Neural cell (in vitro differentiated cells): ENCODE results near the gene MRPL37. TPM values are rescaled to one million over a fixed set of nuclear protein-coding genes. Genes with fewer than 3 reads are reported as not detected.

Source experiments
- H2AFZ ChIP-seq: fragments of 200-600, 300-800 bp; sonication (generic), shearing (Covaris generic); 2 replicates; pipeline ENCODE4 v1.6.0; 2014; ENCODE audit warnings: low read depth, mild to moderate bottlenecking, antibody characterized with exemption, low read length, moderate library complexity
- H3F3A ChIP-seq: fragments of 200-600 bp; shearing (Covaris generic); 2 replicates; pipeline ENCODE4 v1.6.1; 2016; ENCODE audit warnings: mild to moderate bottlenecking, moderate library complexity, mixed read lengths, antibody characterized with exemption, low read length; ENCODE audit not compliant: insufficient read depth, poor library complexity, severe bottlenecking
- H3K27ac ChIP-seq: fragments of 200-600, 300-800 bp; sonication (generic), shearing (Covaris generic); 2 replicates; pipeline ENCODE4 v1.5.1; 2014; ENCODE audit warnings: mild to moderate bottlenecking, low read length, moderate library complexity
- H3K27me3 ChIP-seq: fragments of 300-800, 200-600 bp; sonication (generic), shearing (Covaris generic); 2 replicates; pipeline ENCODE4 v1.6.0; 2014; ENCODE audit warnings: mild to moderate bottlenecking, low read depth, low read length, moderate library complexity; ENCODE audit not compliant: insufficient read depth
- H3K36me3 ChIP-seq: fragments of 300-800, 200-600 bp; sonication (generic), shearing (Covaris generic); 2 replicates; pipeline ENCODE4 v1.5.1; 2014; ENCODE audit warnings: mild to moderate bottlenecking, antibody characterized with exemption, low read length, moderate library complexity; ENCODE audit not compliant: insufficient read depth
- H3K4me2 ChIP-seq: fragments of 300-800, 200-600 bp; sonication (generic), shearing (Covaris generic); 2 replicates; pipeline ENCODE4 v1.6.0; 2014; ENCODE audit warnings: mild to moderate bottlenecking, low read length
- H3K4me3 ChIP-seq: fragments of 300-800, 200-600 bp; sonication (generic), shearing (Covaris generic); 2 replicates; pipeline ENCODE4 v1.5.1; 2014; ENCODE audit warnings: mild to moderate bottlenecking, low read length, moderate library complexity
- H3K79me2 ChIP-seq: fragments of 200-600 bp; shearing (Covaris generic); replicated peaks from 2 replicates; pipeline ENCODE4 v1.6.0; 2014; ENCODE audit warnings: mild to moderate bottlenecking, low read length, moderate library complexity; ENCODE audit not compliant: insufficient read depth
- H3K9ac ChIP-seq: fragments of 300-800, 200-600 bp; sonication (generic), shearing (Covaris generic); 2 replicates; pipeline ENCODE4 v1.6.1; 2016; ENCODE audit warnings: mild to moderate bottlenecking, low read length, mixed read lengths
- H3K9me2 ChIP-seq: fragments of 200-600 bp; shearing (Covaris generic); 2 replicates; pipeline ENCODE4 v1.6.1; 2016; ENCODE audit warnings: mild to moderate bottlenecking, low read length, mixed read lengths; ENCODE audit not compliant: insufficient read depth
- H3K9me3 ChIP-seq: fragments of 200-600, 300-800 bp; sonication (generic), shearing (Covaris generic); 2 replicates; pipeline ENCODE4 v1.6.1; 2016; ENCODE audit warnings: mild to moderate bottlenecking, mixed run types, low read length, moderate library complexity, mixed read lengths
- H4K20me1 ChIP-seq: fragments of 200-600 bp; shearing (Covaris generic); 2 replicates; pipeline ENCODE4 v1.6.1; 2016; ENCODE audit warnings: mild to moderate bottlenecking, mixed run types; ENCODE audit not compliant: insufficient read depth
- EP300 ChIP-seq: fragments of 450-650 bp; conservative IDR thresholded peaks from 2 replicates; pipeline ENCODE4 v1.6.1; 2014; ENCODE audit warnings: antibody characterized with exemption, mild to moderate bottlenecking, moderate library complexity; ENCODE audit not compliant: poor library complexity, severe bottlenecking
- EZH2 ChIP-seq: fragments of 200-600, 300-800 bp; shearing (Covaris generic), sonication (generic); IDR thresholded peaks from 2 replicates; pipeline ENCODE4 v1.6.1; 2014; ENCODE audit warnings: antibody characterized with exemption, low read length, borderline replicate concordance, mild to moderate bottlenecking; ENCODE audit not compliant: insufficient read depth, poor library complexity, severe bottlenecking
- MXI1 ChIP-seq: fragments of 450-650 bp; conservative IDR thresholded peaks from 2 replicates; pipeline ENCODE4 v1.6.1; 2014; ENCODE audit warnings: antibody characterized with exemption, mild to moderate bottlenecking; ENCODE audit not compliant: poor library complexity, severe bottlenecking
- POLR2AphosphoS5 ChIP-seq: IDR thresholded peaks from 2 replicates; pipeline ENCODE4 v1.6.1; 2012
- REST ChIP-seq: IDR thresholded peaks from 2 replicates; pipeline ENCODE4 v1.6.1; 2012; ENCODE audit warnings: borderline replicate concordance
- SMC3 ChIP-seq: fragments of 450-650 bp; conservative IDR thresholded peaks from 2 replicates; pipeline ENCODE4 v1.6.1; 2014; ENCODE audit warnings: antibody characterized with exemption, mild to moderate bottlenecking, moderate library complexity; ENCODE audit not compliant: poor library complexity
- TAF1 ChIP-seq: IDR thresholded peaks from 2 replicates; pipeline ENCODE4 v1.6.1; 2012; ENCODE audit warnings: low read depth
- polyA plus RNA-seq: library from polyadenylated mRNA; depleted of rRNA; stranded (reverse); fragments of >200 nt; gene quantifications from 2 replicates; pipeline ENCODE4 v1.2.3, GENCODE V29; 2014

MRPL37 gene
- polyA plus RNA-seq, 1 donor from 2014 or later, result 24.3 TPM

DNA sequence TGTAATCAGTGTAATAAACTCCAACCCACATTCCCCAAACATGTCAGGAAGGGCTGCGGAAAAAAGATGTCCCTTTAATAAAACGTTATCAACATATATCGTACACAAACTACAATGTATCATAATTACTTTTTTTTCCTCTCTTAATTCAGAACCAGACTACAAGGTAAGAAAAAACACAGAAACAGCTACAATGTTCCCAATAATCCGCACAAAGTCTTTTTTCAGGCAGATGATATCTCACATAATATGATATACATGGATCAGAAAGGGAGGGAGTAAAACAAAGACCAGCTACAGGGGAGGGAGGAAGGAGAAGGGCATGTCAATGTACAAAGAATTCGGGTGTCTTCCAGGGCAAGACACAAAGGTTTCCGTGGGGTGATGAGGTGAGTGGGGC, 25.4 kb downstream of the MRPL37 start:
- H3K27ac ChIP-seq, result no peak overlapping the region
- H2AFZ ChIP-seq, result no peak overlapping the region
- H3K9me2 ChIP-seq, result no peaks in the 10 kb centered on the region
- TF ChIP-seq TAF1 (no peak), SMC3 (no peak)
- H3K4me3 ChIP-seq, result no peak overlapping the region
- H3F3A ChIP-seq, result no peaks in the 10 kb centered on the region
- H3K27me3 ChIP-seq, result no peaks in the 10 kb centered on the region
- H3K79me2 ChIP-seq, result no peaks in the 10 kb centered on the region
- no peaks in the 10 kb centered on the region for H4K20me1 ChIP-seq
- H3K4me2 ChIP-seq, result no peak overlapping the region
- no peaks in the 10 kb centered on the region for H3K9me3 ChIP-seq
- H3K36me3 ChIP-seq, result peaks cover under 1% of the 10 kb centered on the region
- H3K9ac ChIP-seq, result no peak overlapping the region

GRCh38 chr1:54225986-54226559, 26.1 kb downstream of the MRPL37 start:
- TF ChIP-seq EZH2, result no peak
- peak; percentile 13 for TF ChIP-seq POLR2AphosphoS5
- no peaks in the 10 kb centered on the region for H3K9me3 ChIP-seq
- no peak overlapping the region for H3K4me2 ChIP-seq
- H3K79me2 ChIP-seq, result no peaks in the 10 kb centered on the region
- no peaks in the 10 kb centered on the region for H3F3A ChIP-seq
- H3K27ac ChIP-seq, result no peak overlapping the region
- no peak overlapping the region for H2AFZ ChIP-seq
- no peaks in the 10 kb centered on the region for H4K20me1 ChIP-seq
- H3K27me3 ChIP-seq, result no peaks in the 10 kb centered on the region
- H3K36me3 ChIP-seq, result peaks cover 6% of the 10 kb centered on the region
- H3K9ac ChIP-seq, result no peak overlapping the region
- H3K4me3 ChIP-seq, result no peak overlapping the region
- H3K9me2 ChIP-seq, result no peaks in the 10 kb centered on the region

DNA sequence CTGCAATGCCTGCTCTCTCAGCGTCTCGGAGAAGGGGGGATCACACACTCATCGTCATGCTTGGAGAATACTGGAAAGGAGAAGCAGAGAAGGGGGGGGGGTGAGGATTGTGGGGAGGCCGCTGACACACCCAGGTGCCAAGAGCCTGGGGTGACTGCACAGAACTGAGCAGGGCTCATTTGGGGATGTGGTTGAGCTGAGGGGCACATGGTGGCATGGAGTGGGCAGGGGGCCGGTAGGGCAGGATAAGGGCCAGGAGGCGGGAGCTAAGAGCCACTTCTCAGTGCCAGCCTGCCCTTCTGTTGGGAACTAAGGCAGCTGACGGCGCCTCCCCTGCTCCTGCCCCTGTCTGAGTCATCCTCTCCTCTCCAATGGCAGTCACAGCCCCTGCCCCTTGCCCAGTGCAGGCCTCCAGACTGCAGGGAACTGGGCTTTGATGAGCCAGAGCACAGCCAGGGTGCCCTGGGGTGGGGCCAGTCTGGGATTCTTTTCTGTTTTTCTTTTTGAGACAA, 27.2 kb downstream of the MRPL37 start:
- H3F3A ChIP-seq, result no peaks in the 10 kb centered on the region
- TF ChIP-seq EP300 (no peak), MXI1 (no peak), REST (no peak), EZH2 (no peak)
- H3K79me2 ChIP-seq, result no peaks in the 10 kb centered on the region
- H3K4me2 ChIP-seq, result no peak overlapping the region
- no peak overlapping the region for H2AFZ ChIP-seq
- no peaks in the 10 kb centered on the region for H3K9me2 ChIP-seq
- peaks cover 6% of the 10 kb centered on the region for H3K36me3 ChIP-seq
- H3K9me3 ChIP-seq, result no peaks in the 10 kb centered on the region
- no peak overlapping the region for H3K27ac ChIP-seq
- H3K9ac ChIP-seq, result no peak overlapping the region
- H3K27me3 ChIP-seq, result no peaks in the 10 kb centered on the region
- no peaks in the 10 kb centered on the region for H4K20me1 ChIP-seq
- no peak overlapping the region for H3K4me3 ChIP-seq
